ENCODE data around the gene TIGD2. TPM values are rescaled to one million over a fixed set of nuclear protein-coding genes. Genes with fewer than 3 reads are reported as not detected.

The TIGD2 gene
- total RNA-seq, 1 donor from 2014 or later, result 6.8 TPM

GRCh38 chr4:89129080-89129640 is 17.8 kb downstream of the TIGD2 start:
- Histone ChIP-seq H3K9me3 (no peaks in the 10 kb centered on the region), H3K4me3 (no peak overlapping the region), H3K4me1 (no peaks in the 10 kb centered on the region), H3K27ac (no peak overlapping the region), H3K27me3 (ENCODE audit: low read depth) (no peaks in the 10 kb centered on the region), H3K36me3 (no peaks in the 10 kb centered on the region)
- intact Hi-C loops (cut with DNase I), result no loop called here
- no peak for TF ChIP-seq CTCF (IDR thresholded peaks at IDR 0.05)
- no peak for DNase-seq
- no peak for ATAC-seq

- H3K36me3 ChIP-seq, result no peaks in the 10 kb centered on the region
- no peaks in the 10 kb centered on the region for H3K27me3 ChIP-seq (ENCODE audit: low read depth)
- no peak for TF ChIP-seq CTCF (IDR thresholded peaks at IDR 0.05)
- no peaks in the 10 kb centered on the region for H3K9me3 ChIP-seq
- intact Hi-C loops (cut with DNase I), result no loop called here
- DNase-seq, result no peak
- ATAC-seq, result peak in 1 of 2 donors; percentile 81
- H3K4me1 ChIP-seq, result no peaks in the 10 kb centered on the region
- no peak overlapping the region for H3K4me3 ChIP-seq
- H3K27ac ChIP-seq, result no peak overlapping the region
These were observed 23.5 kb downstream of the TIGD2 start for GRCh38 chr4:89134775-89135319.

GRCh38 chr4:89136525-89136924 is 25.2 kb downstream of the TIGD2 start:
- Histone ChIP-seq H3K36me3 (no peaks in the 10 kb centered on the region), H3K9me3 (no peaks in the 10 kb centered on the region), H3K27me3 (ENCODE audit: low read depth) (no peaks in the 10 kb centered on the region), H3K4me1 (no peaks in the 10 kb centered on the region), H3K4me3 (no peak overlapping the region), H3K27ac (no peak overlapping the region)
- no peak for DNase-seq
- TF ChIP-seq CTCF (IDR thresholded peaks at IDR 0.05), result no peak
- no peak for ATAC-seq
- intact Hi-C loops (cut with DNase I), result no loop called here

GRCh38 chr4:89137231-89137630 is 25.9 kb downstream of the TIGD2 start:
- H3K4me3 ChIP-seq, result no peak overlapping the region
- TF ChIP-seq CTCF (IDR thresholded peaks at IDR 0.05), result no peak
- H3K36me3 ChIP-seq, result no peaks in the 10 kb centered on the region
- H3K27ac ChIP-seq, result no peak overlapping the region
- ATAC-seq (no peak), DNase-seq (no peak)
- H3K9me3 ChIP-seq, result no peaks in the 10 kb centered on the region
- intact Hi-C loops (cut with DNase I), result no loop called here
- no peaks in the 10 kb centered on the region for H3K27me3 ChIP-seq (ENCODE audit: low read depth)
- no peaks in the 10 kb centered on the region for H3K4me1 ChIP-seq

GRCh38 chr4:89137695-89138094 is 26.4 kb downstream of the TIGD2 start:
- no peaks in the 10 kb centered on the region for H3K36me3 ChIP-seq
- no peaks in the 10 kb centered on the region for H3K9me3 ChIP-seq
- H3K4me3 ChIP-seq, result no peak overlapping the region
- no peak for TF ChIP-seq CTCF (IDR thresholded peaks at IDR 0.05)
- H3K4me1 ChIP-seq, result no peaks in the 10 kb centered on the region
- no peak overlapping the region for H3K27ac ChIP-seq
- ATAC-seq (no peak), DNase-seq (no peak)
- H3K27me3 ChIP-seq (ENCODE audit: low read depth), result no peaks in the 10 kb centered on the region
- intact Hi-C loops (cut with DNase I), result no loop called here

All from lower lobe of right lung (tissue), 2 donors.